Upper lobe of left lung (tissue), 4 donors: Measurements from ENCODE around the gene THSD7A.

Experiments
- CTCF ChIP-seq, 6 experiments: fragments of 450-650 bp in 4 of 6; fragments of 200-600 bp in 2 of 6; sonication (generic) in 2 of 6; IDR thresholded peaks; one replicate each; pipeline ENCODE4 v1.5.1; 2016 to 2019; ENCODE audit warnings: antibody characterized with exemption in 6 of 6
- EP300 ChIP-seq, 4 donors: sonication (generic); formaldehyde crosslinking; IDR thresholded peaks; one replicate each; pipeline ENCODE4 v1.5.1; 2017; ENCODE audit warnings: antibody characterized with exemption in 4 of 4, control low read depth in 2 of 4
- POLR2A ChIP-seq, 4 donors: fragments of 450-650 bp; IDR thresholded peaks; one replicate each; pipeline ENCODE4 v1.5.1; 2016 to 2017; ENCODE audit warnings: antibody characterized with exemption in 4 of 4, mild to moderate bottlenecking in 2 of 4

- TF ChIP-seq POLR2A (IDR thresholded peaks at IDR 0.05) (no peak), CTCF (IDR thresholded peaks at IDR 0.05) (no peak), EP300 (IDR thresholded peaks at IDR 0.05) (no peak)
Measured at GRCh38 chr7:11690395-11690794, 141.6 kb downstream of the THSD7A start.
